Renal cortex interstitium (tissue), 15 donors: Measurements from ENCODE around the gene IDH3G. TPM values are rescaled to one million over a fixed set of nuclear protein-coding genes. Genes with fewer than 3 reads are reported as not detected.

Experiments used
- DNase-seq, 11 donors: peaks; one replicate each; pipeline ENCODE4 v3.0.0-alpha.2; 2013; ENCODE audit warnings: low read depth in 9 of 11, low spot score in 4 of 11; ENCODE audit errors: extremely low read depth in 1 of 11
- long read RNA-seq, 16 experiments: transcript quantifications; one replicate each; lab custom pipeline, GENCODE V29; 2026
- polyA plus RNA-seq, 3 donors: library from polyadenylated mRNA; unstranded; fragments of 120-200 nt; gene quantifications; one replicate each; pipeline ENCODE4 v1.2.1, GENCODE V29; 2013; ENCODE audit not compliant: insufficient read length in 3 of 3

The IDH3G gene
- 10 to 100 TPM; 69.9 to 93.9 (median 91.2) TPM for polyA plus RNA-seq
- long read RNA-seq, donor 1, partial matches to known transcripts = 0 of 6 reads
- long read RNA-seq, donor 1, other reads (novel, unspliced or antisense) = 6 of 6 reads
- long read RNA-seq, donor 2, partial matches to known transcripts = 13 of 13 reads
- long read RNA-seq, donor 2, other reads (novel, unspliced or antisense) = 0 of 13 reads
- long read RNA-seq, donor 3, partial matches to known transcripts = 0 of 29 reads
- long read RNA-seq, donor 3, other reads (novel, unspliced or antisense) = 29 of 29 reads
- long read RNA-seq, donor 4, partial matches to known transcripts = 444 of 461 reads
- long read RNA-seq, donor 4, other reads (novel, unspliced or antisense) = 17 of 461 reads
- long read RNA-seq, donor 5, partial matches to known transcripts = 5 of 24 reads
- long read RNA-seq, donor 5, other reads (novel, unspliced or antisense) = 19 of 24 reads
- long read RNA-seq, donor 6, partial matches to known transcripts = 0 of 11 reads
- long read RNA-seq, donor 6, other reads (novel, unspliced or antisense) = 11 of 11 reads
- long read RNA-seq, donor 7, partial matches to known transcripts = 573 of 603 reads
- long read RNA-seq, donor 7, other reads (novel, unspliced or antisense) = 30 of 603 reads
- long read RNA-seq, donor 8, partial matches to known transcripts = 21 of 49 reads
- long read RNA-seq, donor 8, other reads (novel, unspliced or antisense) = 27 of 49 reads
- long read RNA-seq, donor 9, partial matches to known transcripts = 303 of 315 reads
- long read RNA-seq, donor 9, other reads (novel, unspliced or antisense) = 12 of 315 reads
- long read RNA-seq, donor 10, partial matches to known transcripts = 401 of 425 reads
- long read RNA-seq, donor 10, other reads (novel, unspliced or antisense) = 24 of 425 reads
- long read RNA-seq, donor 11, partial matches to known transcripts = 0 of 11 reads
- long read RNA-seq, donor 11, other reads (novel, unspliced or antisense) = 11 of 11 reads
- long read RNA-seq, donor 12, partial matches to known transcripts = 0 of 6 reads
- long read RNA-seq, donor 12, other reads (novel, unspliced or antisense) = 6 of 6 reads
- long read RNA-seq, donor 13, partial matches to known transcripts = 765 of 813 reads
- long read RNA-seq, donor 13, other reads (novel, unspliced or antisense) = 48 of 813 reads
- long read RNA-seq, donor 14, partial matches to known transcripts = 560 of 600 reads
- long read RNA-seq, donor 14, other reads (novel, unspliced or antisense) = 40 of 600 reads
- long read RNA-seq, donor 15, partial matches to known transcripts = 108 of 116 reads
- long read RNA-seq, donor 15, other reads (novel, unspliced or antisense) = 8 of 116 reads
- long read RNA-seq, donor 16, partial matches to known transcripts = 1,044 of 1,116 reads
- long read RNA-seq, donor 16, other reads (novel, unspliced or antisense) = 72 of 1,116 reads

GRCh38 chrX:153794018-153794896 lies at the start of gene IDH3G, which contains the start of gene SSR4:
Gene IDH3G, minus strand, starts transcription at chrX:153794375. Its CDS starts 49 bp downstream, at chrX:153794326.
Gene SSR4, plus strand, starts transcription at chrX:153794668. Its CDS starts 20 bp downstream, at chrX:153794688.
- peak; percentile 72 to 91 (median 87) for DNase-seq

GRCh38 chrX:153836921-153837320 lies 42.7 kb upstream of the IDH3G start:
- no peak for DNase-seq

GRCh38 chrX:153832728-153833127 lies 38.6 kb upstream of the IDH3G start:
- DNase-seq = no peak

GRCh38 chrX:153831429-153832150 lies 37.4 kb upstream of the IDH3G start:
- DNase-seq = no peak

- DNase-seq = no peak
These were observed 36.7 kb upstream of the IDH3G start for GRCh38 chrX:153830640-153831428.

- DNase-seq = no peak
These were observed 35.8 kb upstream of the IDH3G start, which contains the start of gene PDZD4 for GRCh38 chrX:153829799-153830639. Gene PDZD4, minus strand, starts transcription at chrX:153830544. Its CDS starts 246 bp downstream, at chrX:153830298.

GRCh38 chrX:153829549-153829798 lies 35.3 kb upstream of the IDH3G start:
- no peak for DNase-seq

GRCh38 chrX:153828723-153829548 lies 34.8 kb upstream of the IDH3G start:
- DNase-seq = peak in 1 of 11 donors; percentile 20

- DNase-seq = no peak
These were observed 34.1 kb upstream of the IDH3G start for GRCh38 chrX:153828308-153828707.

GRCh38 chrX:153827903-153828302 lies 33.7 kb upstream of the IDH3G start:
- no peak for DNase-seq

GRCh38 chrX:153827016-153827415 lies 32.8 kb upstream of the IDH3G start:
- DNase-seq = no peak

- DNase-seq = no peak
These were observed 30.9 kb upstream of the IDH3G start for GRCh38 chrX:153825042-153825441.

GRCh38 chrX:153824348-153824747 lies 30.2 kb upstream of the IDH3G start:
- DNase-seq = no peak

- no peak for DNase-seq
These were observed 26.9 kb upstream of the IDH3G start for GRCh38 chrX:153821066-153821465.

GRCh38 chrX:153820601-153821000 lies 26.4 kb upstream of the IDH3G start:
- DNase-seq = no peak
